Testis (tissue), 3 donors: ENCODE measurements around the gene E2F2. TPM values are rescaled to one million over a fixed set of nuclear protein-coding genes. Genes with fewer than 3 reads are reported as not detected.

ENCODE experiments used
- DNase-seq: peaks from one replicate; pipeline ENCODE4 v3.0.0-alpha.2; 2019
- H3K27ac ChIP-seq, 2 donors: fragments of 200-600 bp; sonication (generic); one replicate each; pipeline ENCODE4 v1.5.1; 2019
- H3K27me3 ChIP-seq: fragments of 200-600 bp; sonication (generic); one replicate; pipeline ENCODE4 v1.5.1; 2019
- H3K36me3 ChIP-seq: fragments of 200-600 bp; sonication (generic); one replicate; pipeline ENCODE4 v1.5.1; 2017; ENCODE audit warnings: low read depth; ENCODE audit errors: missing control alignments
- H3K4me1 ChIP-seq: fragments of 200-600 bp; sonication (generic); one replicate; pipeline ENCODE4 v1.5.1; 2019
- H3K4me3 ChIP-seq, 2 donors: fragments of 200-600 bp; sonication (generic); one replicate each; pipeline ENCODE4 v1.5.1; 2017 to 2019
- H3K9me3 ChIP-seq: fragments of 200-600 bp; sonication (generic); one replicate; pipeline ENCODE4 v1.5.1; 2017
- CTCF ChIP-seq, 3 experiments: fragments of 450-650 bp in 2 of 3; fragments of 200-600 bp in 1 of 3; sonication (generic) in 1 of 3; IDR thresholded peaks; one replicate each; pipeline ENCODE4 v1.5.1; 2016 to 2019; ENCODE audit warnings: antibody characterized with exemption in 3 of 3, mild to moderate bottlenecking in 2 of 3, moderate library complexity in 1 of 3
- POLR2A ChIP-seq: fragments of 450-650 bp; IDR thresholded peaks from one replicate; pipeline ENCODE4 v1.6.1; 2017; ENCODE audit warnings: antibody characterized with exemption, mild to moderate bottlenecking, moderate library complexity
- WGBS, 2 donors: methylation state at CpG; one replicate each; pipeline ENCODE4 v1.1.5; 2018; 5-methylcytosine and 5-hydroxymethylcytosine counted together
- intact Hi-C: fragments of 100-400 bp; cut with DNase I; formaldehyde crosslinking; loops from one replicate; pipeline ENCODE4 v1.15.1; 2023; ENCODE audit warnings: low total_unique reads
- polyA plus RNA-seq: library from polyadenylated mRNA; stranded (reverse); fragments of 350-450 nt; fragmentation: Illumina TruSeq; extraction: RNeasy Lipid Tissue Mini Kit (QIAGEN cat#74804); gene quantifications from one replicate; pipeline ENCODE4 v1.2.3, GENCODE V29; 2014; ENCODE audit warnings: low read depth, low replicate concordance; ENCODE audit not compliant: insufficient read depth
- total RNA-seq, 2 donors: library from RNA; depleted of rRNA; stranded (reverse); fragments of >200 nt; gene quantifications; one replicate each; pipeline ENCODE4 v1.2.3, GENCODE V29; 2016

E2F2 gene
- total and polyA plus RNA-seq, 3 donors from 2014 or later, result 4.2 to 6.6 (median 4.8) TPM

- Histone ChIP-seq H3K36me3 (no peaks in the 10 kb centered on the region), H3K27ac (no peak overlapping the region), H3K4me1 (peaks cover 10% of the 10 kb centered on the region), H3K9me3 (no peaks in the 10 kb centered on the region), H3K4me3 (no peak overlapping the region), H3K27me3 (no peaks in the 10 kb centered on the region)
- DNase-seq, result no peak
- intact Hi-C loops, result no loop called here
- 74 to 93% methylated on average over 5 of the region's 5 CpGs for whole genome bisulfite sequencing, 2 donors
- TF ChIP-seq CTCF (IDR thresholded peaks at IDR 0.05) (no peak), POLR2A (no peak)
Measured at GRCh38 chr1:23575226-23575810, 44.3 kb upstream of the E2F2 start.

DNA sequence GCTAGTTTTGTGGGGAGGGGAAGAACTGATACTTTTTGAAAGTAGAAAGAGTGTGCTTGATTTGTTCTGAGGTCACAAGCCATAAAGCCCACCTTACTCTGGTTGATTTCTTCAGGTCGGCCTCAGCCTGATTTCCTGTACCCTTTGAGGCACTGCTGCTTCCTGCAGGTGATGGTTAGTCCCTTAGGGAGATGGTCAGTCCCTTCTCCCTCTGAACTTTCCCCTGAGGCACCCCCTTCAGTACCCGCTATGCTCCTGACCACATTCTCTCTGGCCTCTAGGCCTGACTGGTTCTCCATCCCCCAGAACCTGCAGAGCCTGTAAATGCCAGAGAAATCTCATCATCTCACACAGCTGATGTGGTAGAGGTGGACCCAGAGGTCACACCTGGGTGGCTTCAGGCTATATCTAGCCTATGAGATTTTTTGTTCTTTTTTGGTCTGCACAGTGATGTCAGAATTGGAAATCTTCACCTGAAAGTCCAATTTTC, 43.3 kb upstream of the E2F2 start:
- Histone ChIP-seq H3K4me3 (no peak overlapping the region), H3K27me3 (no peaks in the 10 kb centered on the region), H3K4me1 (peaks cover 14% of the 10 kb centered on the region), H3K9me3 (no peaks in the 10 kb centered on the region), H3K36me3 (no peaks in the 10 kb centered on the region), H3K27ac (no peak overlapping the region)
- intact Hi-C loops, result no loop called here
- 94 to 96% methylated on average over 2 of the region's 2 CpGs for WGBS, 2 donors
- no peak for DNase-seq
- no peak for TF ChIP-seq CTCF (IDR thresholded peaks at IDR 0.05)
- no peak for TF ChIP-seq POLR2A

- WGBS, 2 donors, result 71 to 95% methylated on average over 4 of the region's 4 CpGs
- no peak for DNase-seq
- no peaks in the 10 kb centered on the region for H3K9me3 ChIP-seq
Measured at GRCh38 chr1:23573574-23574182, 42.6 kb upstream of the E2F2 start.

GRCh38 chr1:23571465-23571864, 40.4 kb upstream of the E2F2 start:
- WGBS, 2 donors, result 83 to 89% methylated on average over 2 to 3 of the region's 3 CpGs
- intact Hi-C loops, result no loop called here
- Histone ChIP-seq H3K27ac (no peak overlapping the region), H3K27me3 (no peaks in the 10 kb centered on the region), H3K4me1 (peaks cover 12% of the 10 kb centered on the region), H3K4me3 (no peak overlapping the region), H3K9me3 (no peaks in the 10 kb centered on the region), H3K36me3 (no peaks in the 10 kb centered on the region)
- DNase-seq, result no peak
- TF ChIP-seq POLR2A (no peak), CTCF (IDR thresholded peaks at IDR 0.05) (no peak)

More at GRCh38 chr1:23573574-23574182, 42.6 kb upstream of the E2F2 start:
- TF ChIP-seq POLR2A, result no peak
- TF ChIP-seq CTCF (IDR thresholded peaks at IDR 0.05), result no peak
- intact Hi-C loops, result no loop called here
- Histone ChIP-seq H3K36me3 (no peaks in the 10 kb centered on the region), H3K4me1 (peaks cover 20% of the 10 kb centered on the region), H3K27ac (no peak overlapping the region), H3K4me3 (no peak overlapping the region), H3K27me3 (no peaks in the 10 kb centered on the region)
